ENCODE results near the gene LRRC46. TPM values are rescaled to one million over a fixed set of nuclear protein-coding genes. Genes with fewer than 3 reads are reported as not detected.

LRRC46 gene
- total and polyA plus RNA-seq, 9 of the 15 experiments (the other 6 are each of a cell fraction or from before 2014, with no cell fraction given), result 0.39 to 1.4 (median 0.53) TPM; not detected in 1

- no peak for TF ChIP-seq RERE (CRISPR knock-in tag; IDR thresholded peaks at IDR 0.05; ENCODE audit: borderline replicate concordance)
Observed at GRCh38 chr17:47841488-47842291, 10.2 kb downstream of the LRRC46 start (continued).

GRCh38 chr17:47843391-47843730 is 11.9 kb downstream of the LRRC46 start:
- DNase-seq (ENCODE audit: extremely low read depth in 1 of 4, low spot score in 3 of 4) (no peak), FAIRE-seq (no peak), ATAC-seq (no peak)
- no peaks in the 10 kb centered on the region for H3K9me1 ChIP-seq (ENCODE audit: control insufficient read depth, insufficient read depth, low read length)
- 0 out of 2 replicates have a peak, but pooled peaks have one; percentile 3 for TF ChIP-seq CTBP1 (IDR thresholded peaks at IDR 0.05; ENCODE audit: borderline replicate concordance)
- no peak for TF ChIP-seq ZNF134 (CRISPR knock-in tag; conservative IDR thresholded peaks at IDR 0.05)
- TF ChIP-seq ZNF263 (CRISPR knock-in tag; IDR thresholded peaks at IDR 0.05; ENCODE audit: borderline replicate concordance), result peak; percentile 50; the same call in 1 of the 2 replicates
- TF ChIP-seq PHTF2 (CRISPR knock-in tag; IDR thresholded peaks at IDR 0.05), result no peak
- TF ChIP-seq AFF1 (IDR thresholded peaks at IDR 0.05; ENCODE audit: low read depth in 1 of 2, partially characterized antibody in 2 of 2), result no peak
- TF ChIP-seq ZBTB2 (IDR thresholded peaks at IDR 0.05), result no peak
- H3K27me3 ChIP-seq (ENCODE audit: control insufficient read depth in 2 of 2, insufficient read depth in 2 of 2, low read length in 2 of 2), result no peaks in the 10 kb centered on the region
- WGBS (ENCODE audit: insufficient coverage, low coverage, missing lambda C conversion rate), result 46% methylated on average over 6 of the region's 6 CpGs
- no peaks in the 10 kb centered on the region for H3K9me3 ChIP-seq (replicated peaks; ENCODE audit: control insufficient read depth, insufficient read depth, low read depth, low read length)
- H3K4me3 ChIP-seq, result no peak overlapping the region
- peaks cover 12% of the 10 kb centered on the region for H3K79me2 ChIP-seq (ENCODE audit: control insufficient read depth, insufficient read depth, low read length)
- H3K27ac ChIP-seq (ENCODE audit: extremely low read depth, low read depth, low read length), result no peak overlapping the region
- peaks cover 9% of the 10 kb centered on the region; the same call in 2 of the 3 replicates for H3K36me3 ChIP-seq (ENCODE audit: control insufficient read depth, insufficient read depth, low read length)
- no TSS peak for BruUV-seq (replicated peaks)
- in situ Hi-C loops (cut with MboI), result loop anchor here (5.0 kb wide), 2 partner anchors 49 to 174 kb away; no protein-coding TSS in a partner anchor
- no peak overlapping the region for H2AFZ ChIP-seq (ENCODE audit: low read depth, low read length)
- CTCF ChIA-PET (ENCODE audit: low intra/inter-chr PET ratio), result interaction anchor here (2.4 to 5.9 kb wide), 3 partner anchors 46 to 175 kb away, joined by 10 to 171 read pairs (median 26); no protein-coding TSS in a partner anchor
- H4K20me1 ChIP-seq (replicated peaks; ENCODE audit: control insufficient read depth, insufficient read depth, low read length), result no peaks in the 10 kb centered on the region
- intact Hi-C loops (cut with micrococcal nuclease), result loop anchor here (1.0 to 10.0 kb wide), 2 partner anchors 47 to 291 kb away; no protein-coding TSS in a partner anchor
- peak overlapping the region in 1 of 2 experiments; percentile 21; a peak in 2 of 4 replicates for H3K9ac ChIP-seq (ENCODE audit: insufficient read depth in 1 of 2, low read depth in 2 of 2, low read length in 2 of 2)
- POLR2A ChIA-PET, result interaction anchor here (0.7 to 2.6 kb wide), 5 partner anchors 41 to 88 kb away, joined by 3 to 18 read pairs (median 5); partner anchors contain the start of gene SP2
- H3K4me1 ChIP-seq (replicated peaks in 1 of 2; ENCODE audit: control insufficient read depth in 2 of 2, insufficient read depth in 2 of 2, low read length in 2 of 2), result peaks cover 33 to 59% of the 10 kb centered on the region in 2 experiments
- no peak overlapping the region for H3K4me2 ChIP-seq (ENCODE audit: insufficient read depth, low read length)
